Hepatocyte (in vitro differentiated cells): ENCODE data around the gene KBTBD8. TPM values are rescaled to one million over a fixed set of nuclear protein-coding genes. Genes with fewer than 3 reads are reported as not detected.

Source experiments
- DNase-seq: peaks from one replicate; pipeline ENCODE4 v3.0.0-alpha.2; 2016; ENCODE audit warnings: low spot score
- H2AFZ ChIP-seq: fragments of 200-600 bp; sonication (generic); 2 replicates; pipeline ENCODE4 v1.6.0; 2016; ENCODE audit warnings: antibody characterized with exemption, mild to moderate bottlenecking
- H3K27ac ChIP-seq: fragments of 200-600 bp; sonication (generic); 2 replicates; pipeline ENCODE4 v1.5.1; 2016; ENCODE audit warnings: mild to moderate bottlenecking
- H3K27me3 ChIP-seq: fragments of 200-600 bp; sonication (generic); 2 replicates; pipeline ENCODE4 v1.6.1; 2016
- H3K36me3 ChIP-seq: fragments of 200-600 bp; sonication (generic); replicated peaks from 2 replicates; pipeline ENCODE4 v1.5.1; 2016; ENCODE audit warnings: low read depth; ENCODE audit not compliant: insufficient read depth
- H3K4me1 ChIP-seq: fragments of 200-600 bp; sonication (generic); 2 replicates; pipeline ENCODE4 v1.5.1; 2016; ENCODE audit warnings: mild to moderate bottlenecking, moderate library complexity; ENCODE audit not compliant: insufficient read depth
- H3K4me2 ChIP-seq: fragments of 200-600 bp; sonication (generic); 2 replicates; pipeline ENCODE4 v1.6.0; 2016
- H3K4me3 ChIP-seq: fragments of 200-600 bp; sonication (generic); 2 replicates; pipeline ENCODE4 v1.5.1; 2016; ENCODE audit warnings: mild to moderate bottlenecking
- H3K79me2 ChIP-seq: fragments of 200-600 bp; sonication (generic); 2 replicates; pipeline ENCODE4 v1.6.0; 2017; ENCODE audit warnings: mild to moderate bottlenecking
- H3K9me2 ChIP-seq: fragments of 200-600 bp; sonication (generic); replicated peaks from 2 replicates; pipeline ENCODE4 v1.6.0; 2017; ENCODE audit warnings: mild to moderate bottlenecking; ENCODE audit not compliant: insufficient read depth
- H3K9me3 ChIP-seq: fragments of 200-600 bp; sonication (generic); 2 replicates; pipeline ENCODE4 v1.5.1; 2016; ENCODE audit warnings: low read depth, mild to moderate bottlenecking
- H4K20me1 ChIP-seq: fragments of 200-600 bp; sonication (generic); 2 replicates; pipeline ENCODE4 v1.6.0; 2016; ENCODE audit warnings: mild to moderate bottlenecking; ENCODE audit not compliant: insufficient read depth, poor library complexity, severe bottlenecking
- CTCF ChIP-seq: fragments of 200-600 bp; sonication (generic); IDR thresholded peaks from 2 replicates; pipeline ENCODE4 v1.5.1; 2016; ENCODE audit warnings: antibody characterized with exemption, mild to moderate bottlenecking; ENCODE audit not compliant: poor library complexity
- EZH2 ChIP-seq: fragments of 200-600 bp; sonication (generic); IDR thresholded peaks from 2 replicates; pipeline ENCODE4 v1.6.1; 2016; ENCODE audit warnings: antibody characterized with exemption, mild to moderate bottlenecking, borderline replicate concordance
- EZH2phosphoT487 ChIP-seq: fragments of 200-600 bp; sonication (generic); IDR thresholded peaks from one replicate; pipeline ENCODE4 v1.6.1; 2018; ENCODE audit warnings: antibody characterized with exemption, mild to moderate bottlenecking, low read depth, moderate library complexity; ENCODE audit not compliant: unreplicated experiment, severe bottlenecking
- WGBS: methylation state at CpG from one replicate; pipeline ENCODE4 v1.1.6; 2016; ENCODE audit warnings: low lambda C conversion rate; ENCODE audit errors: missing lambda C conversion rate; 5-methylcytosine and 5-hydroxymethylcytosine counted together
- polyA plus RNA-seq: library from polyadenylated mRNA; unstranded; fragments of >200 nt; fragmentation: Nextera tagmentation; extraction: Ambion mirVana; gene quantifications from 2 replicates; pipeline ENCODE4 v1.2.1, GENCODE V29; 2016
- total RNA-seq: library from RNA; depleted of rRNA; stranded (reverse); fragments of >200 nt; gene quantifications from 2 replicates; pipeline ENCODE4 v1.2.3, GENCODE V29; 2014

The KBTBD8 gene
- total and polyA plus RNA-seq, 2 experiments from 2014 or later, result 3.9 to 14.2 TPM

- Histone ChIP-seq H3K27ac (peak overlapping the region; percentile 85), H3K9me2 (no peaks in the 10 kb centered on the region), H3K9me3 (no peaks in the 10 kb centered on the region), H3K4me1 (peaks cover 10% of the 10 kb centered on the region), H3K4me2 (no peak overlapping the region), H3K79me2 (no peaks in the 10 kb centered on the region), H3K4me3 (no peak overlapping the region), H3K36me3 (no peaks in the 10 kb centered on the region), H3K27me3 (no peaks in the 10 kb centered on the region), H2AFZ (no peak overlapping the region), H4K20me1 (no peaks in the 10 kb centered on the region)
- TF ChIP-seq EZH2phosphoT487, result no peak
- TF ChIP-seq EZH2, result no peak
- no peak for TF ChIP-seq CTCF
- peak; percentile 29 for DNase-seq
- WGBS, result 62% methylated on average over 3 of the region's 3 CpGs
These were observed 33.0 kb downstream of the KBTBD8 start for GRCh38 chr3:67030785-67031740.

- H3K4me2 ChIP-seq, result no peak overlapping the region
- 29% methylated on average over 1 of the region's 1 CpG for WGBS
- no peaks in the 10 kb centered on the region for H3K27me3 ChIP-seq
- no peak overlapping the region for H2AFZ ChIP-seq
- H3K79me2 ChIP-seq, result no peaks in the 10 kb centered on the region
- H3K36me3 ChIP-seq, result no peaks in the 10 kb centered on the region
- H4K20me1 ChIP-seq, result no peaks in the 10 kb centered on the region
- no peak for DNase-seq
- no peak overlapping the region for H3K4me3 ChIP-seq
- H3K9me2 ChIP-seq, result no peaks in the 10 kb centered on the region
- TF ChIP-seq CTCF, result no peak
- no peak for TF ChIP-seq EZH2
- no peak for TF ChIP-seq EZH2phosphoT487
- H3K4me1 ChIP-seq, result peaks cover 10% of the 10 kb centered on the region
- H3K27ac ChIP-seq, result peak overlapping the region; percentile 85
- H3K9me3 ChIP-seq, result no peaks in the 10 kb centered on the region
These were observed 33.9 kb downstream of the KBTBD8 start for GRCh38 chr3:67031986-67032385.

- no peak for TF ChIP-seq CTCF
- TF ChIP-seq EZH2phosphoT487, result no peak
- TF ChIP-seq EZH2, result no peak
- H3K79me2 ChIP-seq, result no peaks in the 10 kb centered on the region
- H3K27me3 ChIP-seq, result no peaks in the 10 kb centered on the region
- H3K36me3 ChIP-seq, result no peaks in the 10 kb centered on the region
- H3K9me3 ChIP-seq, result no peaks in the 10 kb centered on the region
- no peak overlapping the region for H2AFZ ChIP-seq
- no peaks in the 10 kb centered on the region for H3K9me2 ChIP-seq
- H3K27ac ChIP-seq, result no peak overlapping the region
- H3K4me1 ChIP-seq, result peaks cover 10% of the 10 kb centered on the region
- no peak for DNase-seq
- 69% methylated on average over 2 of the region's 2 CpGs for WGBS
- no peak overlapping the region for H3K4me3 ChIP-seq
- no peaks in the 10 kb centered on the region for H4K20me1 ChIP-seq
- H3K4me2 ChIP-seq, result no peak overlapping the region
These were observed 35.0 kb downstream of the KBTBD8 start for GRCh38 chr3:67033079-67033478.
